ENCODE measurements around the gene GRB2. TPM values are rescaled to one million over a fixed set of nuclear protein-coding genes. Genes with fewer than 3 reads are reported as not detected.

Gene GRB2
- total and polyA plus RNA-seq, 2 experiments from 2014 or later: 65.0 to 96.6 TPM

GRCh38 chr17:75289832-75290337, 115.6 kb downstream of the GRB2 start:
- no peak for TF ChIP-seq EZH2phosphoT487 (IDR thresholded peaks at IDR 0.05; ENCODE audit: insufficient read depth, low read depth)
- no peak for TF ChIP-seq EZH2 (IDR thresholded peaks at IDR 0.05; ENCODE audit: insufficient read depth, poor library complexity, severe bottlenecking)
- H3K27ac ChIP-seq: peak overlapping the region; percentile 91
- peak overlapping the region; percentile 88 for H3K9ac ChIP-seq
- H3K9me3 ChIP-seq (ENCODE audit: low read depth): no peaks in the 10 kb centered on the region
- peak; percentile 85 for DNase-seq
- H3K36me3 ChIP-seq (ENCODE audit: low read depth): no peaks in the 10 kb centered on the region
- peak overlapping the region; percentile 92 for H2AFZ ChIP-seq
- H4K20me1 ChIP-seq (ENCODE audit: insufficient read depth): no peaks in the 10 kb centered on the region
- H3K27me3 ChIP-seq (replicated peaks; ENCODE audit: insufficient read depth): no peaks in the 10 kb centered on the region
- H3K9me2 ChIP-seq (ENCODE audit: insufficient read depth): no peaks in the 10 kb centered on the region
- H3K4me3 ChIP-seq: peak overlapping the region; percentile 86
- H3K4me1 ChIP-seq (ENCODE audit: insufficient read depth): no peaks in the 10 kb centered on the region
- no peaks in the 10 kb centered on the region for H3K79me2 ChIP-seq (ENCODE audit: insufficient read depth)
- no peaks in the 10 kb centered on the region for H3F3A ChIP-seq (ENCODE audit: insufficient read depth)
- 2% methylated on average over 26 of the region's 26 CpGs for WGBS, 2 experiments (ENCODE audit: low coverage in 1 of 2, low lambda C conversion rate in 2 of 2, missing lambda C conversion rate in 2 of 2)
- in situ Hi-C loops (cut with MboI): no loop called here
- H3K4me2 ChIP-seq (ENCODE audit: unreplicated experiment): peak overlapping the region; percentile 77

DNA sequence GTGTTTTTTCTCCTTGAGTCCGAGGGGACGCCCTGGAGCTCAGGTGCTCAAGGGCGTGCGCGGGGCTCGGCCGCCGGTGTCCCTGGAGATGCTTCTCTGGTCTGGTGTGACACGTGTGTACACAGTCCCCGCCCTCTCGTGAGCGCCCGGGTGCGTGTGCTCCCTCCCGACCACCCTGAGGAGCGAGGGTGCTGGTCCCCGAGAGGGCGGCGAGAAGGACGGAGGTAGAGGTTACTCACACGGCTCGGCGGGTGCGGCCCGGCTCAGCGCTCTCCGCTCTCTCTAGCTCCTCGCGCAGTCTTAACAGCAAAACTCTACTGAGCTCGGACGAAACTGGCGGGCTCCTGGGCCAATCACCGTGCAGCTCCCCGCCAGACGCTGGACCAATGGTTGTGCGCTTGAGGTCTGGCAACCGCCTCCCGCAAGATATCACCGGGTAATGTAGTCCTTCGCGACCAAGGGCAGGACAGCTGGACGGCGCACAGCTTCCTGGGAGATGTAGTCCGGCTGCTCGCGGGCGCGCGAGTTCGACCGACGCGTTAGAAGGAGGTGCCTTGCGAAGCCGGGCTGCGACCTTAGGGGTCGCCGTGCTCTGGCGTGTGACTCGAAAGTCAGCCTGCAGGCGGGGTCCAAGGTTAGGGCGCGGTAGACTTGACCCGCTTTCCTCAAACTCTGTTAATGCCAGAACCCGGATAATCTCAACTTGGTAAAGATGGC, 116.2 kb downstream of the GRB2 start, which contains the start of gene SLC25A19:
Gene SLC25A19 (minus strand): TSS at position 319 of the 717 bp plus-strand sequence. CDS start 2,669 bp downstream, outside the sequence.
- H3K4me2 ChIP-seq (ENCODE audit: unreplicated experiment): peak within 1 kb of the TSS; percentile 77
- no peaks in the 10 kb centered on the region for H3K4me1 ChIP-seq (ENCODE audit: insufficient read depth)
- no peaks in the 10 kb centered on the region for H3K27me3 ChIP-seq (replicated peaks; ENCODE audit: insufficient read depth)
- peak within 1 kb of the TSS; percentile 88 for H3K9ac ChIP-seq
- peak within 1 kb of the TSS; percentile 86 for H3K4me3 ChIP-seq
- peak; percentile 99 for DNase-seq
- peak within 1 kb of the TSS; percentile 91 for H3K27ac ChIP-seq
- no peaks in the 10 kb centered on the region for H3K9me2 ChIP-seq (ENCODE audit: insufficient read depth)
- no peaks in the 10 kb centered on the region for H3F3A ChIP-seq (ENCODE audit: insufficient read depth)
- H3K9me3 ChIP-seq (ENCODE audit: low read depth): no peaks in the 10 kb centered on the region
- H2AFZ ChIP-seq: peak within 1 kb of the TSS; percentile 92
- no peaks in the 10 kb centered on the region for H4K20me1 ChIP-seq (ENCODE audit: insufficient read depth)
- in situ Hi-C loops (cut with MboI): no loop called here
- no peaks in the 10 kb centered on the region for H3K36me3 ChIP-seq (ENCODE audit: low read depth)
- TF ChIP-seq EZH2phosphoT487 (IDR thresholded peaks at IDR 0.05; ENCODE audit: insufficient read depth, low read depth) (no peak), EZH2 (IDR thresholded peaks at IDR 0.05; ENCODE audit: insufficient read depth, poor library complexity, severe bottlenecking) (no peak)
- WGBS, 2 experiments (ENCODE audit: low coverage in 1 of 2, low lambda C conversion rate in 2 of 2, missing lambda C conversion rate in 2 of 2): 1% methylated on average over 50 to 65 of the region's 65 CpGs
- no peaks in the 10 kb centered on the region for H3K79me2 ChIP-seq (ENCODE audit: insufficient read depth)

DNA sequence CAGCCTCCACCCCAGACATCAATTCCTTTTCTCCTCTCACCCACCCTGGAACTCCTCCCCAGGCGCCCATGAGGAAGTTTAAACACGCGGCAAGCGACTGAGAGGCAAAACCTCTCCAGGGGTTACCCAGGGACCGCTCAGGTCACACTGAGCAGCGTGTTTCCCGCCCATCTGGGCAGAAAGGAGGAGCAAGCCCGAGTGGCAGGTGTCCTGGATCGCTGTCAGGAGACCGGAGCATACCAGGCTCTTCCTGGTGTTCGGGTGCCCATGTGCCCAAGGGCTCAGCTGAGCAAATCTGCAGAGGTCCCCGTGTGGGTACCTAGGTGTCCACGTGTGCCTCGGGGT, 116.7 kb downstream of the GRB2 start:
- no peaks in the 10 kb centered on the region for H3K9me3 ChIP-seq (ENCODE audit: low read depth)
- H3K79me2 ChIP-seq (ENCODE audit: insufficient read depth): no peaks in the 10 kb centered on the region
- H3K27ac ChIP-seq: no peak overlapping the region
- no peaks in the 10 kb centered on the region for H3K9me2 ChIP-seq (ENCODE audit: insufficient read depth)
- no peaks in the 10 kb centered on the region for H3K27me3 ChIP-seq (replicated peaks; ENCODE audit: insufficient read depth)
- peak overlapping the region; percentile 88 for H3K9ac ChIP-seq
- WGBS, 2 experiments (ENCODE audit: low coverage in 1 of 2, low lambda C conversion rate in 2 of 2, missing lambda C conversion rate in 2 of 2): 0 to 1% methylated on average over 13 to 14 of the region's 14 CpGs
- no peaks in the 10 kb centered on the region for H3K4me1 ChIP-seq (ENCODE audit: insufficient read depth)
- peak overlapping the region; percentile 86 for H3K4me3 ChIP-seq
- DNase-seq: no peak
- in situ Hi-C loops (cut with MboI): no loop called here
- H3K36me3 ChIP-seq (ENCODE audit: low read depth): no peaks in the 10 kb centered on the region
- H4K20me1 ChIP-seq (ENCODE audit: insufficient read depth): no peaks in the 10 kb centered on the region
- H3F3A ChIP-seq (ENCODE audit: insufficient read depth): no peaks in the 10 kb centered on the region
- peak overlapping the region; percentile 89 for H2AFZ ChIP-seq
- H3K4me2 ChIP-seq (ENCODE audit: unreplicated experiment): peak overlapping the region; percentile 76
- no peak for TF ChIP-seq EZH2 (IDR thresholded peaks at IDR 0.05; ENCODE audit: insufficient read depth, poor library complexity, severe bottlenecking)
- TF ChIP-seq EZH2phosphoT487 (IDR thresholded peaks at IDR 0.05; ENCODE audit: insufficient read depth, low read depth): no peak

DNA sequence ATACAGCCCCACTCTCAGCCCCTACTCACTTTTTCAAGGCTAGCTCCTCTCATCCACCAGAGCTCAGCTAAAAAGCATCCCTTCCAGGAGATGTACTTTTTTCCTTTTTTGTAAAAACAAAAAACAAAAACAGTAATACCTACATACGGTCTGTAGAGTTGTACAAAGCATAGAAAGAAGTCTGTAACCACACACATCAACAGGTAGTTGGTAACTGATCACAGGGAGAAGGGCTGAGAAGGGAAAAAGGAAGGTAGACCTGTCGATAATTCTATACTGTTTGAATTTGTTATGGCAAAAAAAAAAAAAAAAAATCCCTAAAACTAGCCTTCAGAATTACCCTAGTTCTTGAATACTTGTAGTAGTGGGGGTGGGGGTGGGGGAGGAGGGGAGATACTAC, 117.1 kb downstream of the GRB2 start:
- no peak for TF ChIP-seq EZH2 (IDR thresholded peaks at IDR 0.05; ENCODE audit: insufficient read depth, poor library complexity, severe bottlenecking)
- no peak for TF ChIP-seq EZH2phosphoT487 (IDR thresholded peaks at IDR 0.05; ENCODE audit: insufficient read depth, low read depth)
- Histone ChIP-seq H3K27me3 (replicated peaks; ENCODE audit: insufficient read depth) (no peaks in the 10 kb centered on the region), H2AFZ (peak overlapping the region; percentile 89), H3K4me2 (ENCODE audit: unreplicated experiment) (peak overlapping the region; percentile 76), H3K27ac (no peak overlapping the region), H3K9me2 (ENCODE audit: insufficient read depth) (no peaks in the 10 kb centered on the region), H4K20me1 (ENCODE audit: insufficient read depth) (no peaks in the 10 kb centered on the region), H3F3A (ENCODE audit: insufficient read depth) (no peaks in the 10 kb centered on the region), H3K9ac (peak overlapping the region; percentile 88), H3K36me3 (ENCODE audit: low read depth) (no peaks in the 10 kb centered on the region), H3K9me3 (ENCODE audit: low read depth) (no peaks in the 10 kb centered on the region), H3K4me3 (peak overlapping the region; percentile 86), H3K79me2 (ENCODE audit: insufficient read depth) (no peaks in the 10 kb centered on the region), H3K4me1 (ENCODE audit: insufficient read depth) (no peaks in the 10 kb centered on the region)
- in situ Hi-C loops (cut with MboI): no loop called here
- DNase-seq: no peak
- WGBS, 2 experiments (ENCODE audit: low coverage in 1 of 2, low lambda C conversion rate in 2 of 2, missing lambda C conversion rate in 2 of 2): 30% methylated on average over 2 of the region's 2 CpGs

Measured in GM23248 (cell line).